OCI-M2 (cell line): Measurements from ENCODE around the gene UBL5.

ENCODE experiments used
- DNase-seq: peaks from one replicate; lab custom pipeline; 2025; ENCODE audit not compliant: unreplicated experiment; lab: John Stamatoyannopoulos, UW

Gene UBL5

GRCh38 chr19:9878511-9879196 is 50.9 kb downstream of the UBL5 start:
- DNase-seq, result no peak
